A549 (cell line): ENCODE results near the gene BPIFB2. TPM values are rescaled to one million over a fixed set of nuclear protein-coding genes. Genes with fewer than 3 reads are reported as not detected.

Experiments
- ATAC-seq, 2 experiments: fragments of 200-7000 bp in 1 of 2; fragments of >200 bp in 1 of 2; cut with Nextera tagmentation in 1 of 2; cut with Tn5 transposase in 1 of 2; 3 replicates each; pipeline versions ENCODE4 v1.8.0 to v1.9.1; 2018 to 2020; ENCODE audit warnings: mild to moderate bottlenecking in 1 of 2, moderate library complexity in 1 of 2
- CTCF ChIA-PET: fragments of 300-600 bp; sonication (Branson Sonifier 250); formaldehyde crosslinking; extraction: SDS; loops from one replicate; lab custom pipeline; 2021; ENCODE audit warnings: antibody characterized with exemption, inconsistent platforms; lab: Yijun Ruan, JAX
- POLR2A ChIA-PET: fragments of 350-600 bp; formaldehyde crosslinking; extraction: SDS; loops from one replicate; lab custom pipeline; 2021; ENCODE audit warnings: antibody characterized with exemption, inconsistent platforms; lab: Yijun Ruan, JAX
- DNase-seq, 2 experiments: peaks; one replicate each; pipeline versions ENCODE4 v3.0.0 to v3.0.0-alpha.2; 2011 to 2016; ENCODE audit warnings: low read depth in 1 of 2, low spot score in 1 of 2
- FAIRE-seq: peaks from 2 replicates; lab custom pipeline; 2011; peaks lifted over from hg19 to GRCh38; lab: Jason Lieb, UNC
- H3K27ac ChIP-seq, 2 experiments: fragments of >200 bp; sonication (Bioruptor Twin); formaldehyde crosslinking; 3 replicates each; pipeline ENCODE4 v1.5.1; 2016 to 2017
- H3K4me1 ChIP-seq: fragments of >200 bp; sonication (Bioruptor Twin); formaldehyde crosslinking; 3 replicates; pipeline ENCODE4 v1.6.1; 2016
- H3K4me2 ChIP-seq: fragments of >200 bp; sonication (Bioruptor Twin); formaldehyde crosslinking; 3 replicates; pipeline ENCODE4 v1.6.1; 2016
- H3K4me3 ChIP-seq: fragments of >200 bp; sonication (Bioruptor Twin); formaldehyde crosslinking; 3 replicates; pipeline ENCODE4 v1.5.1; 2016
- H3K9me3 ChIP-seq: fragments of >200 bp; sonication (Bioruptor Twin); formaldehyde crosslinking; 3 replicates; pipeline ENCODE4 v1.6.1; 2016
- ATOH8 ChIP-seq: fragments of 250-450 bp; sonication (Bioruptor Pico); IDR thresholded peaks from 2 replicates; pipeline ENCODE4 v1.5.0; 2020; ENCODE audit warnings: low read depth, mild to moderate bottlenecking, moderate library complexity
- CBX8 ChIP-seq: fragments of 200-600 bp; sonication (generic); IDR thresholded peaks from 2 replicates; pipeline ENCODE4 v1.6.1; 2016
- CHD2 ChIP-seq: fragments of 150-350 bp; IDR thresholded peaks from 2 replicates; pipeline ENCODE4 v1.6.1; 2014; ENCODE audit warnings: low read length; ENCODE audit not compliant: partially characterized antibody
- HOXB13 ChIP-seq: fragments of 250-450 bp; sonication (Bioruptor Pico); IDR thresholded peaks from 2 replicates; pipeline ENCODE4 v1.5.0; 2020; ENCODE audit warnings: low read depth, mild to moderate bottlenecking, moderate library complexity
- MAFK ChIP-seq: fragments of 450-650 bp; IDR thresholded peaks from 2 replicates; pipeline ENCODE4 v1.6.1; 2014; ENCODE audit not compliant: partially characterized antibody
- MYC ChIP-seq: IDR thresholded peaks from 2 replicates; pipeline ENCODE4 v1.6.1; 2012; ENCODE audit warnings: mild to moderate bottlenecking, inconsistent platforms, low read length, improper control_type of control experiment, borderline replicate concordance
- NFE2L2 ChIP-seq: fragments of 150-350 bp; conservative IDR thresholded peaks from 2 replicates; pipeline ENCODE4 v1.6.1; 2014; ENCODE audit warnings: low read length
- RARB ChIP-seq: fragments of 250-450 bp; sonication (Bioruptor Pico); IDR thresholded peaks from 2 replicates; pipeline ENCODE4 v1.8.0; 2021; ENCODE audit warnings: mild to moderate bottlenecking, moderate library complexity
- RCOR1 ChIP-seq: fragments of 150-350 bp; IDR thresholded peaks from 2 replicates; pipeline ENCODE4 v1.6.1; 2014; ENCODE audit warnings: antibody characterized with exemption, low read length, low read depth
- RFX5 ChIP-seq: fragments of 450-650 bp; IDR thresholded peaks from 2 replicates; pipeline ENCODE4 v1.7.1; 2014; ENCODE audit warnings: antibody characterized with exemption, mild to moderate bottlenecking, moderate library complexity
- RNF2 ChIP-seq: fragments of 200-600 bp; sonication (generic); IDR thresholded peaks from 2 replicates; pipeline ENCODE4 v1.6.1; 2016; ENCODE audit warnings: low read depth, mild to moderate bottlenecking, antibody characterized with exemption, moderate library complexity, borderline replicate concordance
- SREBF2 ChIP-seq: fragments of 450-650 bp; IDR thresholded peaks from 2 replicates; pipeline ENCODE4 v1.6.1; 2014; ENCODE audit warnings: mild to moderate bottlenecking, moderate library complexity
- TFCP2L1 ChIP-seq: fragments of 250-450 bp; sonication (Bioruptor Pico); IDR thresholded peaks from 2 replicates; pipeline ENCODE4 v1.5.0; 2021; ENCODE audit warnings: mild to moderate bottlenecking
- ZFP36 ChIP-seq: fragments of 450-650 bp; IDR thresholded peaks from 2 replicates; pipeline ENCODE4 v1.6.1; 2014; ENCODE audit warnings: borderline replicate concordance; ENCODE audit not compliant: partially characterized antibody
- ZNF302 ChIP-seq: fragments of 250-450 bp; sonication (Bioruptor Pico); IDR thresholded peaks from 2 replicates; pipeline ENCODE4 v1.9.0; 2021; ENCODE audit warnings: inconsistent platforms, mild to moderate bottlenecking, moderate library complexity
- ZSCAN20 ChIP-seq: fragments of 250-450 bp; sonication (Bioruptor Pico); IDR thresholded peaks from 2 replicates; pipeline ENCODE4 v1.8.0; 2022; ENCODE audit warnings: mild to moderate bottlenecking, moderate library complexity
- whole genome bisulfite sequencing: methylation state at CpG from one replicate; pipeline ENCODE4 v1.1.6; 2017; ENCODE audit errors: missing lambda C conversion rate; 5-methylcytosine and 5-hydroxymethylcytosine counted together
- polyA plus RNA-seq, 4 experiments: library from polyadenylated mRNA; depleted of rRNA in 3 of 4; stranded (reverse); fragments of >200 nt; fragmentation: RNase III in 1 of 4; extraction: RNeasy Plus Mini Kit Qiagen cat#74134 plus additional on column Dnase treatment in 1 of 4; gene quantifications; 2 replicates in 3 of 4; 3 replicates in 1 of 4; pipeline ENCODE4 v1.2.3, GENCODE V29; 2011 to 2017
- TF ChIP-seq, protein P1 (sequence below): fragments of >200 bp; sonication (Bioruptor Twin); formaldehyde crosslinking; IDR thresholded peaks from 3 replicates; pipeline ENCODE4 v1.6.1; 2016
- TF ChIP-seq, protein P2 (sequence below): fragments of 450-650 bp; IDR thresholded peaks from 2 replicates; pipeline ENCODE4 v1.6.1; 2014; ENCODE audit warnings: antibody characterized with exemption

BPIFB2 gene
- polyA plus RNA-seq, 2 of the 4 experiments (the other 2 are of a cell fraction), result not detected

DNA sequence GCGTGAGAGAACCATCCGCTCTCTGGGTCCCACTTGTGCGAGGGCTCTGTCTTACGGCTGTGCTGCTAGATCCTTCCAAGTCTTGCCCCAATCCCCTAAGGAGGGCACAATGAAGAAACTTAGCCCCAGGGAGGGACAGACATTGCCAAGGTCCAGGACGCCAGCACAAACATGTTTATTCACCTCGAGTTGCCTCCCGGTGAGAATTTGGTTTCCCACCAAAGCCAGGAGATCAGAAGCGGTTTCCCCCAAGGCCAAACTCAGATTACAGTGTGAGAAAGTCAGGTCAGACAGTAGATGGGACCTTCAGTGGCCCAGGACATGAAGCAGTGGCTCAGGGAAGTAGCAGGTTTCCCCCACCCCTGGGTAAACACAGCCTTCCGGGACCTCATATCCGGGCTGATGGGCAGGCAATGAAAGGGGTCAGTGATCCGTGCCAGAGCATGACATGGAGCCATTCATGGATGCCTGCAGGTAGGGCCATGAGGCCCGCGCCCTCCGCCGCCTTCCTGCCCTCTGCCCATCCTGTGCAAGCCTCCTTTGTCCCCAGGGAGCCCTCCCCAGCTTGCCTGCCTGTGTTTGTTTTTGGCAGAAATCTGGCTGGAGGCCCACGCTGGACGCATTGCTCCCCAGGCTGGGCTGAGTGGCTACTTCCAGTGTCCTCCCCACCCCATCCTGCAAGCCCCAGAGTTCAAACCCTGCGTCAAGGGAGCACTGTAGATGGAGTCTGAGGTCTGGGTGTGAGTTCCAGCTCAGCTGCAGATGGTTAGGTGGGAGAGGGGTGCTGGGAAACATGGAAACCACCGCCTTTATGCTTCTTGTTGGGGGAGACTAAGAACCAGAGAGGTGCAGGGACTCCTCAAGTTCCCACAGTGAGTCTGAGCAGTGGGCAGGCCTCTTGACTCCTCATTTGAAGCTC, 2.0 kb downstream of the BPIFB2 start:
- ATAC-seq, result no peak; a peak in 1 of 6 replicates
- no peak for DNase-seq
- TF ChIP-seq RARB, result no peak
- TF ChIP-seq, protein P1, sequence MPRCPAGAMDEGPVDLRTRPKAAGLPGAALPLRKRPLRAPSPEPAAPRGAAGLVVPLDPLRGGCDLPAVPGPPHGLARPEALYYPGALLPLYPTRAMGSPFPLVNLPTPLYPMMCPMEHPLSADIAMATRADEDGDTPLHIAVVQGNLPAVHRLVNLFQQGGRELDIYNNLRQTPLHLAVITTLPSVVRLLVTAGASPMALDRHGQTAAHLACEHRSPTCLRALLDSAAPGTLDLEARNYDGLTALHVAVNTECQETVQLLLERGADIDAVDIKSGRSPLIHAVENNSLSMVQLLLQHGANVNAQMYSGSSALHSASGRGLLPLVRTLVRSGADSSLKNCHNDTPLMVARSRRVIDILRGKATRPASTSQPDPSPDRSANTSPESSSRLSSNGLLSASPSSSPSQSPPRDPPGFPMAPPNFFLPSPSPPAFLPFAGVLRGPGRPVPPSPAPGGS, result no peak
- no peak for FAIRE-seq
- Histone ChIP-seq H3K4me1 (0 out of 3 replicates have a peak, but pooled peaks cover 3% of the 10 kb centered on the region), H3K4me2 (no peak overlapping the region), H3K9me3 (no peaks in the 10 kb centered on the region; the same call in 2 of the 3 replicates), H3K27ac (no peak overlapping the region), H3K4me3 (no peak overlapping the region)
- ChIA-PET POLR2A (interaction anchor here (0.6 kb wide), 1 partner anchor 9 kb away, joined by 5 read pairs; no protein-coding TSS in a partner anchor), CTCF (interaction anchor here (0.9 kb wide), 1 partner anchor 11 kb away, joined by 3 read pairs; no protein-coding TSS in a partner anchor)
- 40% methylated on average over 19 of the region's 19 CpGs for WGBS

GRCh38 chr20:33010133-33010504, 2.6 kb downstream of the BPIFB2 start:
- 41% methylated on average over 5 of the region's 5 CpGs for WGBS
- Histone ChIP-seq H3K4me1 (0 out of 3 replicates have a peak, but pooled peaks cover 3% of the 10 kb centered on the region), H3K4me2 (no peak overlapping the region), H3K4me3 (no peak overlapping the region), H3K27ac (no peak overlapping the region), H3K9me3 (no peaks in the 10 kb centered on the region; the same call in 2 of the 3 replicates)
- ATAC-seq, result no peak
- no peak for FAIRE-seq
- no peak for DNase-seq
- ChIA-PET CTCF (interaction anchor here (0.9 kb wide), 1 partner anchor 12 kb away, joined by 3 read pairs; no protein-coding TSS in a partner anchor), POLR2A (interaction anchor here (0.6 kb wide), 1 partner anchor 10 kb away, joined by 5 read pairs; no protein-coding TSS in a partner anchor)
- TF ChIP-seq MYC, result no peak
- TF ChIP-seq TFCP2L1 (CRISPR knock-in tag), result no peak
- TF ChIP-seq CHD2, result no peak
- TF ChIP-seq, protein P2, sequence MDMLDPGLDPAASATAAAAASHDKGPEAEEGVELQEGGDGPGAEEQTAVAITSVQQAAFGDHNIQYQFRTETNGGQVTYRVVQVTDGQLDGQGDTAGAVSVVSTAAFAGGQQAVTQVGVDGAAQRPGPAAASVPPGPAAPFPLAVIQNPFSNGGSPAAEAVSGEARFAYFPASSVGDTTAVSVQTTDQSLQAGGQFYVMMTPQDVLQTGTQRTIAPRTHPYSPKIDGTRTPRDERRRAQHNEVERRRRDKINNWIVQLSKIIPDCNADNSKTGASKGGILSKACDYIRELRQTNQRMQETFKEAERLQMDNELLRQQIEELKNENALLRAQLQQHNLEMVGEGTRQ, result no peak
- TF ChIP-seq SREBF2, result no peak
- no peak for TF ChIP-seq MAFK
- TF ChIP-seq RARB, result no peak
- TF ChIP-seq CBX8, result no peak
- TF ChIP-seq ZNF302 (CRISPR knock-in tag), result no peak
- TF ChIP-seq RNF2, result no peak
- no peak for TF ChIP-seq RFX5
- TF ChIP-seq ATOH8 (CRISPR knock-in tag), result no peak
- TF ChIP-seq, protein P1, result no peak
- no peak for TF ChIP-seq RCOR1
- TF ChIP-seq ZSCAN20, result no peak
- no peak for TF ChIP-seq ZFP36
- TF ChIP-seq NFE2L2, result no peak
- TF ChIP-seq HOXB13, result no peak
